GM20431 (cell line): ENCODE measurements around the gene BRCA1.

Experiments used
- in situ Hi-C: fragments of 300-500 bp; cut with MseI, MboI; formaldehyde crosslinking; loops from one replicate; pipeline ENCODE4 v1.15.0; 2020; ENCODE audit warnings: low sequenced_read_pairs; ENCODE audit not compliant: unreplicated experiment

The BRCA1 gene

DNA sequence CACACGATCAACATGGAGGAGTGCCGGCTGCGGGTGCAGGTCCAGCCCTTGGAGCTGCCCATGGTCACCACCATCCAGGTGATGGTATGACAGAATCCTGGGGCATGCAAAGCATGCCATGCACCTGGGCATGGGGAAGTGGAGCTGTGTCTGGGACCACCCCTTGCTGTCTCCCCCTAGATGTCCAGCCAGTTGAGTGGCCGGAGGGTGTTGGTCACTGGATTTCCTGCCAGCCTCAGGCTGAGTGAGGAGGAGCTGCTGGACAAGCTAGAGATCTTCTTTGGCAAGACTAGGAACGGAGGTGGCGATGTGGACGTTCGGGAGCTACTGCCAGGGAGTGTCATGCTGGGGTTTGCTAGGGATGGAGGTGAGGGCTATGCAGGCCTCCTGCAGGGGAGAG is 111.9 kb downstream of the BRCA1 start:
- in situ Hi-C loops = loop anchor here (25.0 kb wide), 1 partner anchor 324 kb away; no protein-coding TSS in a partner anchor

DNA sequence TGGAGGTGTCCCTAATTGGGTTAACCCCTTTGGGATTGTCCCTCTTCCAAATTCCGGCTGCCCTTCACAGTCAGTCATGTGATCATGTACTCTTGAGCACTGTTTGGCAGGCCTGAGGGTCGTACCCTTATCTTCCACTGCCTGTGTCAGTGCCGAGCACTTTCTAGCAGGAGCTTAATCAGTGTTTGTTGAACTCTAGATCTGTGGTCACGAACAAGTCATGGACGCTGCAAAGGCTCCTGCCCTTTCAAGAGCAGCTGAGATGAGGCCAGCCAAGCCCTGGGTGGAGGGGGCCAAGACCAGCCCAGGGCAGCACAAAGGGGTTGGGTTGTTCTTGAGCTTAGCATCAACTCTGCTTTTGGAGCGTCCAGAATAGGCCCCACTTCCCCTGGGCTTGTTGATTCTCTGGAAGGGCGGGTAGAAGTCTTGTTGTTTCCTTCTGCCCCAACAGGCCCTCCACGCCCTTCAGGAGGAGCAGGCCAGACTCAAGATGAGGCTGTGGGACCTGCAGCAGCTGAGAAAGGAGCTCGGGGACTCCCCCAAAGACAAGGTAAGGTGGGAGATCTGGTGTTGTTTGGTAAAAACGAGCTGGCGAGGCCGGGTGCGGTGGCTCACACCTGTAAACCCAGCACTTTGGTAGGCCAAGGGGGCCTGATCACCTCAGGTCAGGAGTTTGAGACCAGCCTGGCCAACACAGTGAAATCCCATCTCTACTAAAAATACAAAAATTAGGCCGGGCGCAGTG is 113.3 kb downstream of the BRCA1 start:
- in situ Hi-C loops = loop anchor here (25.0 kb wide), 1 partner anchor 325 kb away; no protein-coding TSS in a partner anchor

DNA sequence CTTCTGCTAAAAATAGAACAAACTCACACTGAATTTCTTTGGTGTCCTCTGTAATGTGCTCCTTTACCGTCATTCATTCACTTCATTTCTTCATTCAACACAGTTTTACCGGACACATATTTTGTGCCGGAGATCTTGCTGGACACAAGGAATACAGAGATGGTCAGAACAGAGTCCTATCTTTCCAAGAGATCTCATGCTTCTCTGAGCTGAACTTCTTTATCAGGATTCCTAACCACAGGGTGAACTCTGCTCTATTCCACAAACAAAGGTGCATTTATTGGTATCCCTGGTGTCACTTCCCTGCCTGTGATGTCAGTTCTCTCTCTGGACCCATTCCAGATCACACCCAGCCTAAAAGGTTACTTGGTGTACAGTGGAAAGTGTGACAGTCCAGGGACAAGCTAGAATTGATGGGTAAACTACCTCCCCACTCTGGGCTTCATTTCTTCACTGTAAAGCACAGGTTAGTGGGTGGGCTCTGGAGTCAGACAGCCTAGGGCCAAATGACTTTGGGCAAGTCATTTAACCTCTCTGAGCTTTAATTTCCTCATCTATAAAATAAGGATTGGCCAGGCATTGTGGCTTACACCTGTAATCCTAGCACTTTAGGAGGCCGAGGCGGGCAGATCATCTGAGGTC is 114.4 kb downstream of the BRCA1 start:
- in situ Hi-C loops = loop anchor here (25.0 kb wide), 1 partner anchor 327 kb away; no protein-coding TSS in a partner anchor

DNA sequence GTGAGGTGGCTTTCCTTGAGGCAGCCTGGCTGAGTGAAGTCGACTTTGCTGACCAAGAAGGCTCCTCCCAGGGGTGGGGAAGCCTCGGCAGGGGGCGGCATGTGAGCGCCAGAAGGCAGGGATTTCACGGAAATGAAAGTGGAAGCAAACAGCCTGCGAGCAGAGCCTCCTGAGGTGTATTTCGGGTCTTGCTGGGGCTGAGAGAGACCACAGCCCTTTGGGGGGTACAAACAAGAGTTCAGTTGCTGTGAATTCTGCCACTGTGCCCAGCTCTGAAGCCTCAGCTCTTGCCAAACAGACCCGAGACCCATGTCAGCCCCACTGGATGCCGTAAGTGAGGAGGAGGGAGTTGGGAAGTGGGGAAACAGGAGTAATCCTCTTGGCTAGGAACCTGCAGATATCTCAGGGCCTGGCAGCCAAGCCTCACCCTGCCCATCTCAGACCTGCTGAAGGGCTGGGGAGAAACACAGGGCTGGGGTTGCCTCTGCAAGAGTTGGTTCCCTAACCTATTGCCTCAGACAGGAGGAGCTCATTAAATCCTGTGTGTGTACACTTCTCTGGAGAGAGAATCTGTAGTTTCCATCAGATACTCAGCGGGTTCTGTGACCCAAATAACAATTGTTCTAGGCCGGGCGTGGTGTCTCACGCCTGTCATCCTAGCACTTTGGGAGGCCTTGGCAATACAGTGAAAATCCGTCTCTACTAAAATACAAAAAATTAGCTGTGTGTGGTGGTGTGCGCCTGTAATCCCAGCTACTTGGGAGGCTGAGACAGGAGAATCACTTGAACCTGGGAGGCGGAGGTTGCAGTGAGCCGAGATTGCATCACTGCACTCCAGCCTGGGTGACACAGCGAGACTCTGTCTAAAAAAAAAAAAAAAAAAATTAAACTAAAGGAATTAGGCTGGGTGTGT is 118.3 kb downstream of the BRCA1 start, which contains the start of gene IFI35:
Gene IFI35, plus strand, starts transcription at position 146 of the 913 bp plus-strand sequence. Its CDS starts 164 bp downstream, at position 310.
- in situ Hi-C loops = loop anchor here (25.0 kb wide), 1 partner anchor 330 kb away; no protein-coding TSS in a partner anchor

DNA sequence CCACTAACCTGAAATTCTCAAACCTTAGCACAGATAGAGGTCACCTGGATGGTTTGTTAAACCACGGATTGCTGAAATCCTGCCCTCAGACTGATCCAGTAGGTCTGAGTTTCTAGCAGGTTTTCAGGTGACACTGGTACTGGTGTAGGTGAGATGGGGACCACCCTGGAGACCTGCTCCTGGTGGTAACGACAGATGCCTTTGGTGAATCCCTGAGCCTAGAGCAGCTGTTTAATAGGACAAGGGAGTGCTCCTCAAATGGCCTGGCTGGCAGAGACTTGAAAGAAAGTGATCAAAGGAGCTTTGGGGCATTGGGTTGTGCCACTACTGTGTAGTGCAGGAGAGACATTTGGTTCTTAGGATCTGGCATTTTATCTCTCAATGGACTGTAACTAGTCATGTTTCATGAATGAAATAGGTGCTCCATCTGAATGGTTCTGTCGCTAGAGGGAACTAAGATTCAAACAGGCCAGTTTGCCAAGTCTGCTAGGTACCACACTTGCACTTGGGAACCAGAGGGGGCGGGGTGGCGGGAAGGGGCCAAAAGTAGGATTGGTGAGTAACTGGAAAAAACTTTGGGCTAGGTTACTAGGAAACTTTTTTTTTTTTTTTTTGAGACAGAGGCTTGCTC is 121.5 kb downstream of the BRCA1 start:
- in situ Hi-C loops = loop anchor here (25.0 kb wide), 1 partner anchor 334 kb away; no protein-coding TSS in a partner anchor

DNA sequence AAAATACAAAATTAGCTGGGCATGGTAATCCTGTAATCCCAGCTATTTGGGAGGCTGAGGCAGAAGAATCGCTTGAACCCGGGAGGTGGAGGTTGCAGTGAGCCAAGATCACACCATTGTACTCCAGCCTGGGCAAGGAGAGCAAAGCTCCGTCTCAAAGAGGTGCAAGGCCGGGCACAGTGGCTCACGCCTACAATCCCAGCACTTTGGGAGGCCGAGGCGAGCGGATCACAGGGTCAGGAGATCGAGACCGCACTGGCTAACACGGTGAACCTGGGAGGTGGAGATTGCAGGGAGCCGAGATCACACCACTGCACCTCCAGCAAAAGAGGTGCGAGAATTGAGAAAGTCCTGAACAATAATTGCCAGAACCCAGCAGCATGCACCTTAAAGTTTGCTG is 124.3 kb downstream of the BRCA1 start:
- in situ Hi-C loops = loop anchor here (25.0 kb wide), 1 partner anchor 336 kb away; no protein-coding TSS in a partner anchor

DNA sequence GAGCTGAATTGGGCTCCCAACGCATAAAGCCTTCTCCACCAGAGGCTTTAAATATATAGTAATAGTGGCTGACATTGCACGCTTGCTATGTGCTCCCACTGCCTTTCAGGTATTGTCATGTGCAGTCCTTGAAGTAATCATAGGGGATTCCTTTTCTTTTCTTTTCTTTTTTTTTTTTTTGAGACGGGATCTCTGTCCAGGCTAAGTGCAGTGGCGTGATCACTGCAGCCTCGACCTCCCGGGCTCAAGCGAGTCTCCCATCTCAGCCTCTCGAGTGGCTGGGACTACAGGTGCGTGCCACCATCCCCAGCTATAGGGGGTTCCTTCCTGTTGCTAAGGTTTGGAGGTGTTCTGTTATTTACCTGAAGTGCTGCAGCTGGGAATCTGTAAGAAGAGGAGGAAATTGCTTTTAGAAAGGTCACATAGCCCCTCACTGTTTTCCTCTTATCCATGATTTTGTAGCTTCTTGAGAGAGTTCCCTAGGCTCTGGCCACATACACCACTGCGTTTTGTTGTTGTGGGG is 126.1 kb downstream of the BRCA1 start:
- in situ Hi-C loops = no loop called here

DNA sequence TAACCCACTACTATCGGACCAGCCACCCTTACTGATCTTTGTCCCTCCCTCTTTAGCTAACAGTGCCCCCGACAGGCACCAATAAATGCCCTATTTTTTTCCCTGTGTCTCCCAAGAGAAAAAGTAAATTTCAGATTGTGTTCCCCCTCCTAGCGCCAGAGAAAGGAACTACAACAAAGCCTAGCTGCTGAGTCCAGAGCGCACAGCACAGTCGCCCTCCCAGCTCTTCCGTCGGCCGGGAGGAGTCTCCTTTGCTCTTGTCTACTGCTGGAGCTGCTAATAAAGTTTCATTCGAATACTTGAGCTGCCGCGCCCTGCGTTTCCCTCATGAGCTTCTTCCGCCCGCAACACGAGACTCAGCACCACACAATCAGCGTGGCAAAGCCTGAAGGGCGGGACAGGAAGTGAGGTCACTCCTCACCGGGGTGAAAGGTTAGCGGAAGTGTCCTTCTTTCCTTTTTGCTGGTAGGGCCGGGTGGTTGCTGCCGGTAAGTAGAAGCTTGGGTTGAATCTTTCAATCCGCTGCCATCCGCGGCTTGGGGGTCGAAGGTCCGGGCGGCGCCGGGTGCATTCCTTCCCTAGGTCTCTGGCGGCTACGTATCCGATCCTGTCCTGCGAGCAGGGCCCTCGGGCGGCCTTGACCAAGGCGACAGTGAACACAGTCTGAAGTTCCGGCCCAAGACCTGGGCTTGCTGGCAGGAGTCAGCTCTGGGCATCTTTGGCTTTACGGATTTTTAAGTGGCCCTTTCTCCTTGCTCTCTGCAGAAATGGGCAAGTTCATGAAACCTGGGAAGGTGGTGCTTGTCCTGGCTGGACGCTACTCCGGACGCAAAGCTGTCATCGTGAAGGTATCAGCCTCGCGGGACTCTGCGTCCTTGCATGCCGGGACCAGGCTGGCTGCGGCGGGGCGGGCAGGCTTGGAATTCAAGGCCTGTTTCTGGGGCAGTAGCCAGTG is 126.9 kb downstream of the BRCA1 start, which contains the start of gene RPL27:
Gene RPL27, plus strand, starts transcription at position 436 of the 955 bp plus-strand sequence. Its CDS starts 332 bp downstream, at position 768.
- in situ Hi-C loops = no loop called here

DNA sequence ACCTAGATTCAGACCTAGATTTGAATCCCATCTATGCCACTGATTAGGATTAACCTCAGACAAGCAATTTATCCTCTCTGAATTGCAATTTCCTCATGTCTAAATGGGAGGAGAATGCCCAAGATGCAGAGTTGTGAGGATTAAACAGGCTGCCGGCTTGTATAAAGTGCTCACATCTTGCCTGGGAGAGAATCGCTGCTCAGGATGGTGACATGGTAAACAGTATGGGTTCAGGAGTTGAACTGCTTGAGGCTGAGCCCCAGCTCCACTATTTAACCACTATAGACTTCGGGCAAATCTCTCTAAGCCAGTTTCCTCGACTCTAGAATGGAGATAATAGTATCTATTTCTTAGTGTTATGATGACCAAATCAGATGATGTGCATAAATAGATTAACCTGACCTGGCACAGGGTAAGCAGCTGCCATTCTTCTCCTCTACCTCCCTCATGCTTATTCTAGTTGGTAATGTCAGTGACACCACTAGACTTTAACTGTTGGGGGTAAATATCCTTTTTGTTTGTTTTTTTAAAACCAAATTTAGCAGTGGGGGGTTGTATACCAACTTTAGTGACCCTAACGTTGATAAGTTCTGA is 127.7 kb downstream of the BRCA1 start:
- in situ Hi-C loops = no loop called here
